Spleen (tissue), 11 donors: Measurements from ENCODE around the gene PPM1A. TPM values are rescaled to one million over a fixed set of nuclear protein-coding genes. Genes with fewer than 3 reads are reported as not detected.

ENCODE experiments used
- DNase-seq: peaks from one replicate; pipeline ENCODE4 v3.0.0-alpha.2; 2020
- H3K27ac ChIP-seq, 8 donors: fragments of 200-600 bp; sonication (generic) in 7 of 8; 1 replicate in 4 of 8; 2 replicates in 4 of 8; pipeline versions ENCODE4 v1.5.0 to v1.8.0; 2016 to 2021; ENCODE audit warnings: inconsistent platforms in 4 of 8, mild to moderate bottlenecking in 4 of 8, moderate library complexity in 1 of 8
- H3K27me3 ChIP-seq, 7 donors: fragments of 200-600 bp; sonication (generic) in 6 of 7; replicated peaks in 1 of 7; 1 replicate in 4 of 7; 2 replicates in 3 of 7; pipeline versions ENCODE4 v1.5.0 to v1.8.0; 2016 to 2021; ENCODE audit warnings: inconsistent platforms in 3 of 7, mild to moderate bottlenecking in 1 of 7
- H3K36me3 ChIP-seq, 6 donors: fragments of 200-600 bp; sonication (generic) in 5 of 6; 1 replicate in 4 of 6; 2 replicates in 2 of 6; pipeline versions ENCODE4 v1.5.0 to v1.8.0; 2016 to 2021; ENCODE audit warnings: inconsistent platforms in 2 of 6
- H3K4me1 ChIP-seq, 6 donors: fragments of 200-600 bp; sonication (generic) in 5 of 6; 1 replicate in 3 of 6; 2 replicates in 3 of 6; pipeline versions ENCODE4 v1.5.0 to v1.8.0; 2016 to 2021; ENCODE audit warnings: inconsistent platforms in 3 of 6
- H3K4me3 ChIP-seq, 8 donors: fragments of 200-600 bp; sonication (generic) in 7 of 8; 1 replicate in 4 of 8; 2 replicates in 4 of 8; pipeline versions ENCODE4 v1.5.0 to v1.8.0; 2016 to 2021; ENCODE audit warnings: inconsistent platforms in 4 of 8, mild to moderate bottlenecking in 4 of 8, moderate library complexity in 2 of 8
- H3K9me3 ChIP-seq, 8 donors: fragments of 200-600 bp; sonication (generic) in 7 of 8; 1 replicate in 4 of 8; 2 replicates in 4 of 8; pipeline versions ENCODE4 v1.5.0 to v1.8.0; 2016 to 2021; ENCODE audit warnings: inconsistent platforms in 4 of 8
- POLR2A ChIP-seq, 3 donors: fragments of 450-650 bp; IDR thresholded peaks; one replicate each; pipeline ENCODE4 v1.5.1; 2017; ENCODE audit warnings: antibody characterized with exemption in 3 of 3, mild to moderate bottlenecking in 1 of 3
- POLR2AphosphoS5 ChIP-seq, 3 donors: sonication (generic); formaldehyde crosslinking; IDR thresholded peaks; one replicate each; pipeline ENCODE4 v1.5.1; 2017; ENCODE audit warnings: antibody characterized with exemption in 3 of 3
- WGBS, 5 donors: extraction: QIAGEN DNeasy Blood & Tissue Kit in 3 of 5; methylation state at CpG; one replicate each; pipeline versions ENCODE4 v1.1.5 to v1.1.7; 2013 to 2018; 5-methylcytosine and 5-hydroxymethylcytosine counted together
- intact Hi-C: fragments of 100-400 bp; cut with DNase I; formaldehyde crosslinking; loops from one replicate; pipeline ENCODE4 v1.15.0; 2023; ENCODE audit warnings: low total_unique reads
- polyA plus RNA-seq, 3 donors: library from polyadenylated mRNA; stranded (reverse); fragments of 200-250 nt; gene quantifications; one replicate each; pipeline ENCODE4 v1.2.1, GENCODE V29; 2013
- total RNA-seq, 7 donors: library from RNA; depleted of rRNA in 3 of 7; stranded (reverse); fragments of >200 nt in 3 of 7; fragmentation: NEBNext Ultra II Directional in 4 of 7; extraction: Animal tissue kit (Norgen Biotek cat#: 25700) in 4 of 7; gene quantifications; one replicate each; pipeline versions ENCODE4 v1.1.0 to v1.2.1, GENCODE V29; 2016 to 2021
- TF ChIP-seq, protein P1 (sequence below), 11 experiments: fragments of 200-600 bp in 7 of 11; fragments of 450-650 bp in 4 of 11; sonication (generic) in 4 of 11; IDR thresholded peaks in 8 of 11; conservative IDR thresholded peaks in 3 of 11; 1 replicate in 7 of 11; 2 replicates in 4 of 11; pipeline versions ENCODE4 v1.4.0 to v1.8.0; 2016 to 2021; ENCODE audit warnings: antibody characterized with exemption in 11 of 11, inconsistent platforms in 4 of 11, mild to moderate bottlenecking in 1 of 11
- donor health status: healthy with polysubstance abuse.
- donor health status: DM: no; HTN: no; CAD: no; lungs with moderate emphysema.
- donor health status: DM: no; HTN: no; CAD: no.
- donor health status: Bipolar disorder and iron deficiency.
- donor health status: healthy.
- donor health status: DM: no; HTN: no; CAD: no.
- donor health status: DM: yes; HTN: yes; CAD: no.

PPM1A gene
- total and polyA plus RNA-seq, 10 donors, result 15.5 to 63.0 (median 45.0) TPM

DNA sequence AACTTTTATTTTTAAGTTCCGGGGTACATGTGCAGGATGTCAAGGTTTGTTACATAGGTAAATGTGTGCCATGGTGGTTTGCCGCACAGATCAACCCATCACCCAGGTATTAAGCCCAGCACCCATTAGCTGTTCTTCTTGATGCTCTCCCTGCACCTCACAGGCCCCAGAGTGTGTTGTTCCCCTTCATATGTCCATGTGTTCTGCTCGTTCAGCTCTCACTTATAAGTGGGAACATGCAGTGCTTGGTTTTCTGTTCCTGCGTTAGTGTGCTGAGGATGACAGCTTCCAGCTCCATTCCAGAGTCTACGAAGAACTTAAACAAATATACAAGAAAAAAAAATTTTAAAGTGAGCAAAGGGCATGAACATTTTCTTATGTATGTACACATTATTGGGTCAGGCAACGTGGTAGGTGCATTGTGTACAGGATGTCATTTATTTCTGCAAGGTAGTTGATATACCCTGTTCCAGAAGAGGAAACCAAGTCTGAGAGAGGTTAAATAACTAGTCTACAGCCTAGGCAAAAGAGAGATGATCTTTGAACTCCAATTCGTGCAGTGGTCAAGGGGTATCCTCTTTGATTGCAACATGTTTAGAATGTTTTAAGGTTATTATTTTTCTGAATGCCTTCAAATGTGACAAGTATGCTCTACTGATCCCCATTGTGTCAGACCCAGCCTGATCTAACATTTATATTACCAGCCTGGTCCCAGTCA, 8.7 kb upstream of the PPM1A start:
- H3K4me3 ChIP-seq, result no peak overlapping the region
- DNase-seq, result no peak
- no peaks in the 10 kb centered on the region for H3K27me3 ChIP-seq
- H3K9me3 ChIP-seq, result no peaks in the 10 kb centered on the region
- WGBS, 5 donors, result 82 to 87% (median 85%) methylated on average over 7 of the region's 7 CpGs
- no peak for TF ChIP-seq POLR2AphosphoS5 (IDR thresholded peaks at IDR 0.05)
- TF ChIP-seq POLR2A (IDR thresholded peaks at IDR 0.05), result no peak
- TF ChIP-seq, protein P1, sequence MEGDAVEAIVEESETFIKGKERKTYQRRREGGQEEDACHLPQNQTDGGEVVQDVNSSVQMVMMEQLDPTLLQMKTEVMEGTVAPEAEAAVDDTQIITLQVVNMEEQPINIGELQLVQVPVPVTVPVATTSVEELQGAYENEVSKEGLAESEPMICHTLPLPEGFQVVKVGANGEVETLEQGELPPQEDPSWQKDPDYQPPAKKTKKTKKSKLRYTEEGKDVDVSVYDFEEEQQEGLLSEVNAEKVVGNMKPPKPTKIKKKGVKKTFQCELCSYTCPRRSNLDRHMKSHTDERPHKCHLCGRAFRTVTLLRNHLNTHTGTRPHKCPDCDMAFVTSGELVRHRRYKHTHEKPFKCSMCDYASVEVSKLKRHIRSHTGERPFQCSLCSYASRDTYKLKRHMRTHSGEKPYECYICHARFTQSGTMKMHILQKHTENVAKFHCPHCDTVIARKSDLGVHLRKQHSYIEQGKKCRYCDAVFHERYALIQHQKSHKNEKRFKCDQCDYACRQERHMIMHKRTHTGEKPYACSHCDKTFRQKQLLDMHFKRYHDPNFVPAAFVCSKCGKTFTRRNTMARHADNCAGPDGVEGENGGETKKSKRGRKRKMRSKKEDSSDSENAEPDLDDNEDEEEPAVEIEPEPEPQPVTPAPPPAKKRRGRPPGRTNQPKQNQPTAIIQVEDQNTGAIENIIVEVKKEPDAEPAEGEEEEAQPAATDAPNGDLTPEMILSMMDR (IDR thresholded peaks at IDR 0.05 in 8 of 11, conservative IDR thresholded peaks at IDR 0.05 in 3 of 11), result no peak
- no peak overlapping the region for H3K27ac ChIP-seq
- intact Hi-C loops, result no loop called here
- H3K4me1 ChIP-seq, result peaks cover 0 to 8% (median 0%) of the 10 kb centered on the region in 6 donors
- no peaks in the 10 kb centered on the region for H3K36me3 ChIP-seq

DNA sequence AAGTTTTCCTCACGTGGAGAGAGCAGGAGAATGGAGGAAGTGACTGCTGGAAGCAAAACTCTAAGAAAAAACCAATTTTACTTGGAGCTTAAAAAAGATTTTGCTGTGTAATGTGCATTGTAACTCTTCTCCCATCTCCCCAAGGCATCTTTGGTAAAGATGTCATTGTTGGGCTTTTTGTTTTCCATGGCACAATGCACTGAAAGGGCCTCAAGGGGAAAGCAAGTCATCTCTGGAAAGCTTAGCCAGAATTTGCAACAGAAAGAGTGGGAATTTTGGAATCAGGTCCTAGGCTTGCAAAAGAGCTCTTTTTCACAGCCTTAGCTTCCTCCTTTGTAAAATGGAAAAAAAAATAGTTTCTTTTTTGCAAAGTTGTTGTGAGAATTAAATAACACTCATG, 7.9 kb upstream of the PPM1A start:
- H3K27ac ChIP-seq, result no peak overlapping the region
- H3K36me3 ChIP-seq, result no peaks in the 10 kb centered on the region
- H3K4me1 ChIP-seq, result peaks cover 0 to 13% (median 0%) of the 10 kb centered on the region in 6 donors
- DNase-seq, result no peak
- TF ChIP-seq POLR2A (IDR thresholded peaks at IDR 0.05) (no peak), POLR2AphosphoS5 (IDR thresholded peaks at IDR 0.05) (no peak)
- TF ChIP-seq, protein P1 (IDR thresholded peaks at IDR 0.05 in 8 of 11, conservative IDR thresholded peaks at IDR 0.05 in 3 of 11), result no peak
- H3K27me3 ChIP-seq, result no peaks in the 10 kb centered on the region
- H3K4me3 ChIP-seq, result no peak overlapping the region
- H3K9me3 ChIP-seq, result no peaks in the 10 kb centered on the region
- 25 to 59% (median 35%) methylated on average over 1 of the region's 1 CpG for WGBS, 5 donors
- intact Hi-C loops, result no loop called here

DNA sequence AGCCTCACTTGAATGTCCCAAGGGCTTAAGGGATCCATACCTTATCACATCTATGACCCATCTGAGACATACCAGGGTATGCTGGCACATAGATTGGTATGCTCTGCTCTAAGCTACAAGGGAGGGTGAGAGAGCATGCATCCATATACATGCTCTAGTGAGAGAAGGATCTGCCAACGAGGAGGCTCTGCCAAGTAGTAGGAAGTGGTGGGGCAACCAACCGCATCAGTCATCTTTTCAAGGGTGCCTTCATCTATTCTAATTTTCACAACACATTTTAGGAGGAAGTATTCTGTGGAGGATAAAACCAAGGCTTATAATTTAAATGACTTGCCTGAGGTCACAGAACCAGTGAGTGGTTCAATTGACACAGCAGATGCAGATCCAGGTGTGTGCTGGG, 6.6 kb upstream of the PPM1A start:
- 28 to 61% (median 37%) methylated on average over 2 of the region's 2 CpGs for WGBS, 5 donors
- Histone ChIP-seq H3K4me3 (no peak overlapping the region), H3K9me3 (no peaks in the 10 kb centered on the region), H3K36me3 (no peaks in the 10 kb centered on the region), H3K27me3 (no peaks in the 10 kb centered on the region), H3K4me1 (peaks cover 0 to 23% (median under 1%) of the 10 kb centered on the region in 6 donors), H3K27ac (no peak overlapping the region)
- no peak for DNase-seq
- intact Hi-C loops, result no loop called here
- no peak for TF ChIP-seq POLR2A (IDR thresholded peaks at IDR 0.05)
- TF ChIP-seq, protein P1 (IDR thresholded peaks at IDR 0.05 in 8 of 11, conservative IDR thresholded peaks at IDR 0.05 in 3 of 11), result no peak
- no peak for TF ChIP-seq POLR2AphosphoS5 (IDR thresholded peaks at IDR 0.05)

GRCh38 chr14:60245380-60246177, 3.4 kb upstream of the PPM1A start:
- no peak for TF ChIP-seq POLR2AphosphoS5 (IDR thresholded peaks at IDR 0.05)
- TF ChIP-seq, protein P1 (IDR thresholded peaks at IDR 0.05 in 8 of 11, conservative IDR thresholded peaks at IDR 0.05 in 3 of 11), result no peak
- no peak for TF ChIP-seq POLR2A (IDR thresholded peaks at IDR 0.05)
- Histone ChIP-seq H3K27ac (no peak overlapping the region), H3K9me3 (no peaks in the 10 kb centered on the region), H3K4me1 (peaks cover 3 to 39% (median 11%) of the 10 kb centered on the region in 6 donors), H3K36me3 (no peaks in the 10 kb centered on the region), H3K27me3 (no peaks in the 10 kb centered on the region), H3K4me3 (no peak overlapping the region)
- peak; percentile 47 for DNase-seq
- WGBS, 5 donors, result 70 to 91% (median 76%) methylated on average over 2 of the region's 2 CpGs
- intact Hi-C loops, result loop anchor here (5.0 kb wide), 1 partner anchor 148 kb away; no protein-coding TSS in a partner anchor
